Activated T-cell treated with anti-CD3 and anti-CD28 coated beads for 1 hour (primary cell): ENCODE results near the gene TPCN1.

ENCODE experiments used
- DNase-seq: peaks from one replicate; pipeline ENCODE4 v3.0.0-alpha.2; 2020; ENCODE audit warnings: low read depth

The TPCN1 gene

DNA sequence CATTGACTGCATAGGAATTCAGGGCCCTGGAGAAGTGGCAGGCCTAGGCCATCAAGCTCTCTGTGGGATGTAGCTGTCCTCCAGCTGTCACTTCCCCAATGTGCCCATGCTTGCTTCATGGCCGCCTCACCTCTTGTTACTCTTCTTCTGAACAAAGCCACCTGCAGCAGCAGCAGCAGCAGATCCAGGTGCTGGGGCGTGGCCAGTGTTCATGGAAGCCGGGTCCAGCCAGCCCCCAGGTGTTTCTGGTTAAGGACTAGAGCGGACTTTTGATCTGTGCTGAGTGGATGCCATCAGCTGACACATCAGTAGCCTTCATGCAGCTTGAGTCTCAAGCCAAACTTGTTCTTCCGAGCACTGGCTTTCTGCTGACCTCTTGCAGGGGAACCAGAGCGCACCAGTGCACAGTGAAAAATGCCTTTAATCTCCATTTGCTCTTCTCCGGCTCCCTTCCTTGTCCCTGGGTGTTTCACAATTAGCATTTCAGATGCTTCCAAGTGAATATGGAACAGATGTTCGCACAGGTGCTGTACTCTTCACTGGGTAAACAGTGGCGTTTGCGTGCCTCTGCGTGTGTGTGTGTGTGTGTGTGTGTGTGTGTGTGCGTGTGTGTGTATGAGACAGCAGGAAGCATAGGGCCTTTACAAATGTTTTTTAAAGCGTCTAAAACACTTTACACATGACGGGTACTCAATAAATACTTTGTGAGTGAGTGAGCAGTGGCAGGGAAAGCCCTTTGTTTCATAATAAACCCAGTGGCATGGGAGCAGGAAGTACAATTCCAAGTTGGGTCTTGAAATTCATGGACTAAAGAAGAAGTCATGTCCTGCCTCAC, 20.1 kb downstream of the TPCN1 start:
- DNase-seq, result no peak

DNA sequence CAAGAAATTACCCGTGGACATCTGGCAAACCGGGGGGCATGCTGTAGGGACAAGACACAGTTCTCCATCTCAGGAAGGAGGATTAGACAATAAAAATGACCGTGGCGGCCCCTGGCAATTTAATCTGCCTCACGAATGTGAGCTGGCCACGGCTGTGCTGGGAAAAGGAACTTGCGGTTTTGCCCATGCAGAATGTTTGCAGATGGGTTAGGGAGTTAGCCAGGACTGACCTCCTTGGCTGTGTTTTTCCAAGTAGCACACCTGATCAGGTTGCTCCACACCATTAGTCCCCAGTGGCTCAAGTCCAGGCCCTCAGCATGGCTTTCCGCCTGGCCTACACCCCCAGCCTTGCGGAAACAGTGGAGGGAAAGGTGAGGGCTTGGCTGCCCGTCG, 20.8 kb downstream of the TPCN1 start:
- no peak for DNase-seq

DNA sequence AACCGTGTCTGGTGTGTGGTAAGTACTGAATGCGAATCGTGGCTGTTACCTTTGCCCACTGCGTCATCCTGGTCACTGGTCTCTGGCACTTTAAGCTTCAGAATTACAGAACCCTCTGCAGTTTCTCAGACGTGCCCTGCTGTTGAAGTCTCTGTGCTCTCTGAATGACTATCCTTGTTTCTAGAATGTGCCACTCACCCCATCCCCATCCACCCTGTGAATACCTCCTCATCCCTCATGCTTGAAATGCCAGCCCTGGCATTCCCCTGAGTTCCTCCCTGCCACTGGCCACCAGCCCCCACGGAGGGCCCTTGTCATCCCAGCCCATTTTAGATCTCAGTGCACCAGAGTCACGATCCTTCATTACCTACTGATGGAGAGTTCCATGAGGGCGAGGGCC, 21.3 kb downstream of the TPCN1 start:
- no peak for DNase-seq

DNA sequence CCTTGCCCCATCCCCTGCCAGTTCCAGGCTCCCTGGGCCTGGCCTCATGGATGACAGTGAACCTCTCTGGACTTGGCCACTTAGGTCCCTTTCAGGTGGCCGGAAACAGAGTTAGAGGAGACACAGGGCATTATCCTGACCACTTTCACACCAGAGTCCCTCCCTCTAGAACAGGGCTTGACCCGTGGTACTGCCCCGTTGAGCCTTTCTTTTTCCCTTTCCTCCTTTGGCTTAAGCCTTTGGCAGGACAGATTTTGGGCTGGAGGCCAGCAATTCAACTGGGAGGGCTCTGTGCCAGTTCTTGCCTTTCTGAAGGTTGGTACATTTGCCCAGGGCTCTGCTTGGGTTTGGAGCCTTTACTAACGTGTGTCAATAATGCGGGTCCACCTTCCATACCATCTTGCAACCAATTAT, 22.8 kb downstream of the TPCN1 start:
- DNase-seq, result no peak

DNA sequence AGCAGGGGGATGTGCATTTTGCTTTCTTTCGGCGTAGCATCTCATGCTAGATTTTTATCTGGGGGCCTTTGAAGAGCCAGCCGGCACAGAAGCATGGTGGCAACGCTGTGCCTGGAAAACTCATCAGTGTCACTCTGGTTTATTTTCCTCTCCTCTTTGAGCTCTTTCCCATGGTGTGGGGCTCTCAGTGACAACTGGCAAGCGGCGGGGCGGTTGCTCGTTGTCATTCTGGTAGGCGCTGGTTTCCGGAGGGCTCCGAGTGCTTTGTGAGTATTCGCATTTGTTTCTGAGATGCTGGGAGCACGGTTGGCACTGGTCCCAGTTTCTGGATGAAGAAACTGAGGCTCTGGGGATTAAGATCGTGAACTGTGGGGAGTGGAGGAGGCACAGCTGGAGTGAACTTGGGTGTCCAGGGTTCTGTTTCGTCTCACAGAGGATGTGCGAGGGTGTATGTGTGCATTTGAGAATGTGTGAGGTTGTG, 23.3 kb downstream of the TPCN1 start:
- DNase-seq, result no peak

DNA sequence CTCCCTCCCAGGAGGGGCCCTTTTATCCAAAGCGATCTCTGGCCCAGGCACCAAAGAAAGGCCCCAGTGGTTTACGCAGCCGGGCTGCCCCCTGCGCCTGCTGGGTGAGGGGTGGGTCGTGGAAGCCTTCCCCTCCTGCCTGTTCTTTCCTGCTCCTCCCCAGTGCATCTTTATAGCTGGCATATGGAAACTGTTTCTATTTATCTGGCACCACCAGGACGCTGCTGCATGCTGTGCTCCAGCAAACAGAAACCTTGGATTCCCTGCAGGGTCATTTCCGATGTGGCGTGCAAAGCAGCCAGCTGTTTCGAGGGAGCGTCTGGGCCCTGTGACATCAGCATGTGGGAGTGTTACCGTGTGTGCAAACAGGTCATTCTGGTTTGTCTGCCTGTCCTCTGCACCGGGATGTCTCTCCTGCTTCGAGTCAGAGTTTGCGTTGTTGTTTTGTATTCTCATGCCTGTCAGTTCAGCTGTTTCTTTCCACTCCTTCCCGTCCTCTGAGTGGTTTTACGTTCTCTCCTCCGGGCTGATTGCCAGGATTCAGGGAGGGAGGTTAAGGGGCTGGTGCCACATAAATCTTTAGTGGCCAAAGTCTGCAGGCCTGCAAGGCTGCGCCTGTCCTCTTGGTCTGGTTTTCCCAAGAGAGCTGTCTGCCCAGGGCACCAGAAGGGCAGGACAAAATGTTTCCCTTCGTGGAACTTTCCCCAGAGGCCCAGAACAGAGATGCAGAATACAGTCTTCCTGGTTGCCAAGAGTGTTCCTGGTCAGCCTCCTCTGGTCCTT, 24.6 kb downstream of the TPCN1 start:
- no peak for DNase-seq

DNA sequence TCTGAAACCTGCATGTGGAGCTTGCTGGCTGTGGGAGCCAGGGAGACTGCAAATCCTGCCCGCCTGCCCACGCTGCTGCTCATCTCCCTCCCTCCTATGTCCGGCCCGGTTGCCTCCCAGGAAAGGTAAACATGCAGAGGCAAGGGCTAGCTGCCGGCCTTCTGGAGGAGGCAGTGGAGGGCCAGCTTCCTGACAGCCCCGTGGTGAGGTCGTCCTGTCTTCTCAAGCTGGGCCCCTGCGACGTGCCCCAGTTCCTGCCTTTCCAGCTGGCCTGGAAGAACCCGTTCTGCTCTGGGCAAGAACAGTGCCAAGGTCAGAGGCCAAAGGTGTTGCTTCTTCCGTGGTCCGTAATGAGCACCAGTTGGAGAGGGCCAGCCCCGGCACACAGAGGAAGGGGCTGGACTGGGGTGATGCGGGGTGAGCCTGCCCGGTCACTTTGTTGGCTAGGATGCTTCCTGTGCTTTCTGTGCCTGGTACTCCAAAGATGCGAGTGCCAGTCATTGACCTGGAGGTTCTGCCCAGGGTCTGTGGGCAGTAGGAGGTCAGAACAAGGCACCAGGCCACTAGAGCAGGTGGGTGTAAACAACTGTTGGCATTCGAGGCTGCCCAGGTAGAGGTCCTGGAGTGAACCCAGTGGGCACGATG, 25.3 kb downstream of the TPCN1 start:
- no peak for DNase-seq

DNA sequence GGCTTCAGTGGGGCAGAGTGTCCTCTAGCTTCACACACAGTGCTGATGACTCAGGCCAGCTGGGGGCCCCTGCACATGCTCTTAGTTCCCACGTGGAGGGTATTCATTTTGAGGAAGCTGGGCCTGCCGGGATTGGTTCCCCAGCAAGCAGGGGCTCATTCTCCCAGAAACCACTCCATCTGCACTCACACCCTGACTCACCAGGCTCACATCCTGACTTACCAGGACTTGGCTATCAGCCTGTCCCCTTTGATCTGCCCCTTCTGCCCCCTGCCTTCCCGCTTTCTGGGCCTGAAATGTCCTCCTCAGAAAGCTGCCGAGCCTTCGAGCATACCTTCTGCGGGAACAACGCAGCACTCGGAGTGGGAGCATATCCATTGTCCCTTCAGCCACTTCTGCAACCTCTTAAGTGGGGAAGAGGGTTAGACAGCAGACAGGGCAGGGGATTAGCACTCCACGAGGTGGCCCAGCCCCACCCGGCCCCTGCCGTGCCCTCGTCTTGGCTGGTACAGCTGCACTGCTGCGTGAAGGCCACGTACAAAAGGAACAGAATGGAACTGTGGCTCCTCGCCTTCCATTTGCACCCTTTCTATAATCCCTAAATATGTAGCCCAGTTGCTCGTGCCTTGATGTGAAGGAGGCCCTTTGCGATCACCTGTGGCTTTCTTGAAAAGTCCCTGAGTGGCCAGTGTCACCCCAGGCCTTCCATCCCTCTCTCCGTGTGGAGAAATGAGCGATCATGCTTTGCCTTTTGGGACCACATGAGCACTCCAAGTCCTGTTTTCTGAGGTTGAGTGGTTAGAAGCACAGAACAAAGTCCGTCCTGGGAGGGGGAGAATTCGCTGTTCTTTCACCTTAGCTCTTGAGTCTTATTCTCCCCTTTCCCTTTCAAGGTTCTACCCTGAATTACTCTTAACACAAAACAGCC, 26.1 kb downstream of the TPCN1 start:
- no peak for DNase-seq

DNA sequence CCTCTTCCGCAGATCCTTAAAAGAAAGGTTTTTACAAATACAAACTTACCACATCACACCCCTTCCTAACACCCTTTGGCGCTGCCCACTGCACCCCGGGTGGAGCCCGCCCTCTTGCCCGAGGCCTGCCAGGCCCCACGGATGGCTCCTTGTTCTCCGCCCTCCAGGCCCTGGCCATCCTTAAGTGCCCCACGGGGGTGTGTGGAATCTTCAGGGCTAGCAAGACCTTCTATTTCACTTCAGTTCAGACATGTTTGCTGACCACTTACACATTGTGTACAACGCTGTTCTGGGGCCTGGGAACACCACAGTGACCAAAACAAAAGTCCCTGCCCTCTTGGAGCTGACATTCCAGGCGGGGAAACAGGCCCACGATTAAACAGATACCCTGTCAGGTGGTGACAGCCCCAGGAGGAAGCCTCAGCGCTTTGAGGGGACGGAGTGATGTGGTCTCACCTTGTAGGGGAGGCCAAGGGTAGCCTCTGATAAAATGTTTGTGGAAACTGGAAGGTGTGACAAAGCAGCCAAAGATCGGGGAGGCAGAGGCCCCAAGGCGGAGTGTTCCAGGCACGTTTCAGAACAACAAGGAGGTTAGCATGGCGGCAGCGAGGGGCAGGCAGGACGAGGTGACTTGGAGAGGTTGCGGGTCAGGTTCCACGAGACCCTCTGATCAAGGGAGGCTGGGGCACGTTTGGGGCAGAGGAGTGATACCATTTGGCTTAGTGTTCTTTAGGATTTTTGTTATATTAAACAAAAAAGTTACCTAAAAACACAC, 27.0 kb downstream of the TPCN1 start:
- DNase-seq, result no peak

DNA sequence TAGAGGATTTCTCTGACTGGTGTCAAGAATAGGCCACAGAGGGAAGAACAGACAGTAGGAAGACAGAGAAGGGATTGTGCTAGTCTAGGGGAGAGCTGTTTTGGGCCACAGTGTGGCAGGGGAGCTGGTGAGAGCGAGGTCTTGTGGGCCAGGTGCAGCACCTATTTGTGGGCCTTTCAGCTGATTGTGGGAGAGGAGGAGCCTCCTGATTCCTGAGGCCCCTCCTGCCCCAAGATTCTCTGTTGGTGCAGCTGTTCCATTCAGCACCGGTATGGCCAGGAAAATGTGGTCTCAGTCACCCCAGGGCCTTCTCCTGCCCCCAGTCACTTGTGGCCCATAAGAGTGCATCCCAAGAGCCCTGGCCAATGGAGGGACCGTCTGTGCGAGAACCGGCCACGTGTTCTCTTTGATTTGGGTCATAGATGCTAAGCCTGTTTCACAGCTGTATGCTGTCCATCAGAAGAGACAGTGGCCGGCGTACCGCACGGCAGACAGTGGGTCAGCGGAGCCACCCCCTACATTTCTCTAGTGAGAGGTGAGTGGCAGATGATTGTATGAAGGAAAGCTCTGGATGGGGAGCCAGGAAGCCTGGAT, 27.7 kb downstream of the TPCN1 start:
- DNase-seq, result no peak

DNA sequence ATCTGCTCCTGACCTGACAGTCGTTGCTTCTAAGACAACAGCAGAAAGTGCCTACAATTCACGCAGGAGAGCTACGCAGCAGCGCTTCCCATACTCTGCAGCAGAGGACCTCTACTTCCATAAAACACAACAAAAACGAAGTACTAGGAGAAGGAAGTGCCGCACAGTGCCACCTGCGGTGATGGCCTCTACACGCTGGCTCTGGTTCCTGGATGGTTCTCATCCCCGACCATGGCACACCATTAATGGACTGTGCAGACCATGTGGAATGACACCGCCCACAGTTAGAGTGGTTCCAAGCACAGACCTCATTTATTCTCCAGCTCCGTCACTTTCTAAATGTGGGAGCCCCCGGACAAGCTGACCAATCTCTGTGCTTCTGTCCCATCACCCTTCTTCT, 28.3 kb downstream of the TPCN1 start:
- DNase-seq, result no peak

DNA sequence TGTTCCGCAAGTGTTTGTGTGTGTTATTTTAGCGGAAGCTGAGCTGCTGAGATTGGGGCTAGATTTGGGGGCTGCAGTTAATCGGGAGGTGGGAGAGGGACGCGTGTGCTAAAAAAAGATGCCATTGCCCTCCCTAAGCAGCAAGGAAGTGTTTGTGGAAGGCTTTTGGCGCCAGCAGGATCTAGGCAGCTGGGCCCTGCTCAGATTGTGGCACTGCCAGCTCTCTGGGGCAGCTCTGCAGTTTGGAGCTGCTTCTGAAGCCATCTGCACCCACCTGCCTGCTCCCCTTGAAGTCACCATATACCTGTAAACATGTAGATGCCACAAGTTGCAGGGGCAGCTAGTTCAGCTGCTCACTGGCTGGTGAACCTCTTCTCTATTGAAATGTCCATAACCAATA, 28.8 kb downstream of the TPCN1 start:
- no peak for DNase-seq

DNA sequence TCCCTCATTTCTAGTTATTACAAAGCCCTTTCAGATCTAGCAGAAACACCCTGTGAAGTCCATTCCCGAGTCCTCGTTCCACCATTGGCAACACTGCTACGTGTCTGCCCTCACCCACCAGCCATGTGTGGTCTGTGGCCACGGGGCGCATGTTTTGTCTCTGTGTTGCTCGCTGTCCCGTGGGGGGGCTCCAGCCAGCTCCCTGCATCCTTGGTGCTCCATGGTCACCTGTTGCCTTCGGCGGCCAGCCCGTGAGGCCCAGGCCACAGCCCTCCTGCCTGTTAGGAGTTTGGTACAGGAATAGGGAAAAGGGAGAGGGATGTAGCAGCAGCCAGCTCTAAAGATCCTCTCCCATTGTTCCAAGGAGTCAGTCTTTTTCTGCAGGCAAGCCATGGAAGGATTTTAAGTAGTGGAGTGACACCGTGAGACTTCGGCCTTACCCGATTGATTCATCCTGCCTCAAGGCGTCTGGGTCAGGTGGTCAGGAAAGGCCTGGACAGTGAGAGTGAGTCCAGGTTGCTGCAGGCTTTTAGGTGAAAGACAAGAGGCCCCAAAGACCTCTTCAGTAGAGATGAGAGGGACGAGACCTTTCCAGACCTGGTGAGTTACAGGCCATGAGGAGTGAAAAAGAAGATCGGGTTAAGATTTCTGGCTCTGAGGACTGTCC, 30.3 kb downstream of the TPCN1 start:
- DNase-seq, result no peak

DNA sequence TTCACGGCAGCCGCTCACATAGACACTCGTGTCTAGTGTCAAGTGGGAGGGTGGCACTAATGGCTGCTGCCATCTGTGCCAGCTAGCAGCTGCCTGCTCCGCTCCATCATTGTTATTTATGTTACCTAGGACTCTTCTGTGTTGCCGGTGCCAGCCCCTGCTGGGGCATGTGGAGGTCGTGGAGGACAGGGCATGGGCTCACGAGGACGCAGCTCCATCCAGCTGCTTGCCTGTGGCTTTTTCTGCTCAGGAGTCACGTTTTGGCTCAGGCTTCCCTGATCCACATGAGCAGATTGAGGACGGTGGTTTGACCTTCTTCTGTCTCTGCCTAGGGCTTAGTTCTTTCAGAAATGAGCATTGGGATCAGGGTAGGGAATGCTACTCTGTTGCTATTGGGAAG, 31.2 kb downstream of the TPCN1 start:
- no peak for DNase-seq

DNA sequence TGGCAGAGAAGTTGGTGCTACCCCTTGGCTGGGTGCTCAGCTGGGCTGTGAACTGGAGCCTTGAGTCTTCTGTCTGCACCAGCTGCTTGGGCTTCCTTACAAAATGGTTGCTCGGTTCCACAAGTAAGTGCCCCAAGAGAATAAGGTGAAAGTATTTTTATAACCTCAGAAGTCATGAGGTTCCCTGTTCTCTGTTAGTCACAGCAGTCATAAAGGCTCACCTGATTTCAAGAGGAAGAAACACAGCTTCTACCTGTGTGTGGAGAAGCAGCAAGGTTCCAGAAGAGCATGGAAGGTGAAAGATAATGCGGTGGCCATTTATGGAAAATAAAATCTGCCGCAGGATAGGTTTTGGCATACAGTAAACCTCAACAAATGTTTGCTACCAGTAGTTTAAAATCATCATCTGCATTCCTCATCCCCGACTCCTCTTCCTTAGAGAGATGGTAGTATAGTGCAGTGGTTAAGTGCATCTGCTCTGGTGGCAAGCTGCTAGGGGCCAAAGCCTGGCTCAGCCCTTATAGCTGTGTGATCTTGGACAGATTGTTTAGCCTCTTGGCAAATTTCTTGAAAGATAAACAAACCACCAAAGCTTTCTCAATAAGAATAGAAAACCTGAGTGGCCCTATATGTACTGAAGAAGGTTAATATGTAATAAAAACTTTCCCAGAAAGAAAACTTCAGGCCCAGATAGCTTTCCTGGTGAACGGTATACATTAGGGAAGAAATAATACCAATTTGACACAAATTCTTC, 32.4 kb downstream of the TPCN1 start:
- no peak for DNase-seq

DNA sequence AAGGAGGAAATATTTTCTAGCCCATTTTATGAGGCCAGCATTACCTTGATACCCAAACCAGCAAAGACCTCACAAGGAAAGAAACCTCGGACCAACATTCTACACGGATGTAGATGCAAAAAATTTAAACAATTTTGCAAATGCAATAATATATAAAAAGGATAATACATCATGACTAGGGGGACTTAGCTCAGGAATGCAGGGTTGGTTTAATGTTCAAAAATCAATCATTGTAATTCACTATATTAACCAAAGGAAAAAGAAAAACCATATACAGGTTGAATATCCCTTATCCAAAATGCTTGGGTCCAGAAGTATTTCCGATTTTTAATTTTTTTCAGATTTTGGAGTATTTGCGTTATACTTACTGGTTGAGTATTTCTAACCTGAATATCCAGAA, 33.0 kb downstream of the TPCN1 start:
- no peak for DNase-seq

DNA sequence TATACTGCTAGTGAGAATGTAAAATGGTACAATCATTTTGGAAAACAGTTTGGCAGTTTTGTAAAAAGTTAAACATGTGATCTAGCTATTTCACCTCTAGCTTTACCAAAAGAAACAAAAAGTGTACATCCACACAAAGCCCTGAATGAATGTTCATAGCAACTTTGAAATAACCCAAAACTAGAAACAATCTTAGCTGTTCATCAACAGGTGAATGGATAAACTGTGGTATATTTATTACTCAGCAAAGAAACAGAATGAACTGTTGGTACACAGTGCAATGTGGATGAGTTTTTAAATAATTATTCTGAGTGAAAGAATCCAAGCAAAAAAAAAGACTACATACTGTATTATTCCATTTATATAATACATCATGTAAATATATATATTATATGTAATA, 36.3 kb downstream of the TPCN1 start:
- no peak for DNase-seq

DNA sequence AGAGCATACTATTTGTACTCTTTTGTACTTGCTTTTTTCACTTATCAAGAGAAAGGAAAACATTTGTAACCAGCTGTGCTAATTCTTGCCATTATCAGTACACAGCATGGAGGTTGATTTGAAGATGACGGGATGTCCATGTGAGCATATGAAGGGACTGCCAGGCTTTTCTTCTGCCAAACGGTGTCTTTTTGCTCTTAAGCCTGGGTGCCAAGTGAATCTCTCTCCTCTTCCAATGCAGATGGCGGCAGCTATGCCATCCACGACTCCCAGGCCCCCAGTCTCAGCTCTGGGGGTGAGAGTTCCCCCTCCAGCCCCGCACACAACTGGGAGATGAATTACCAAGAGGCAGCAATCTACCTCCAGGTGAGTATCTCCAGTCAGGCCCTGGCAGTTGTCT, 38.9 kb downstream of the TPCN1 start:
- no peak for DNase-seq

DNA sequence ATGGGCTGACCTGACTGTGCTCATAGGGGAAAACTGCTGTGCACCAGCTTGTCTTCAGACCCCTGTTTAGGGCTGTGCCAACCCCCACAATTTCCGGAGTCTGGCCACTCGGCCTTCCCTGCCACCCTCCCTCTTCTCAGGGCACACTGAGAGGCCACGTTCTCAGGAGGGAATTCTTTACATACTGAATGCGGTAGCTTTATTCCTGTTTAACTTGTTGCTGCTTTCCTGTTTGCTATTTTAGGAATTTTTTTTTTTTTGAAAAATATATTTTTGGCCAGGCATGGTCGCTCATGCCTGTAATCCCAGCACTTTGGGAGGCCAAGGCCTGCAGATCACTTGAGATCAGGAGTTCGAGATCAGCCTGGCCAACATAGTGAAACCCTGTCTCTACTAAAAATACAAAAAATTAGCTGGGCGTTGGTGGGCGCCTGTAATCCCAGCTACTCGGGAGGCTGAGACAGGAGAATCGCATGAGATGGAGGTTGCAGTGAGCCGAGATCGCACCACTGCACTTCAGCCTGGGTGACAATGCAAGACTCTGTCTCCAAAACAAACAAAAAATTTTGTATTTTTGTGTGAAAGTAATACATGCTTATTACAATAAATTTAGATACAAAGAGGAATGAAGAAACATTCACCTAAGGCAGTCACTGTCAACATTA, 39.5 kb downstream of the TPCN1 start:
- DNase-seq, result no peak
